CD4-positive, alpha-beta T cell (primary cell): Measurements from ENCODE around the gene DCUN1D3. TPM values are rescaled to one million over a fixed set of nuclear protein-coding genes. Genes with fewer than 3 reads are reported as not detected.

Source experiments
- ATAC-seq: fragments of 200-7000 bp; cut with Tn5 transposase; one replicate; pipeline ENCODE4 v1.10.0; 2022; ENCODE audit warnings: mild to moderate bottlenecking; ENCODE audit not compliant: poor library complexity
- CTCF ChIA-PET: fragments of 350-600 bp; sonication (Branson Sonifier 250); formaldehyde crosslinking; loops from one replicate; lab custom pipeline; 2021; ENCODE audit warnings: antibody characterized with exemption, inconsistent platforms; lab: Charles Lee
- POLR2A ChIA-PET: fragments of 350-600 bp; sonication (Branson Sonifier 250); formaldehyde crosslinking; loops from one replicate; lab custom pipeline; 2021; ENCODE audit warnings: antibody characterized with exemption, inconsistent platforms; lab: Charles Lee
- DNase-seq, 14 experiments: peaks; one replicate each; pipeline ENCODE4 v3.0.0-alpha.2; 2013 to 2020; ENCODE audit warnings: mixed read lengths in 2 of 14
- H3K27ac ChIP-seq, 2 donors: one replicate each; pipeline versions ENCODE4 v1.5.1 to v1.7.0; 2013; ENCODE audit warnings: low read length in 2 of 2, low read depth in 1 of 2, mild to moderate bottlenecking in 1 of 2
- H3K27me3 ChIP-seq, 2 experiments: 1 replicate in 1 of 2; 2 replicates in 1 of 2; pipeline versions ENCODE4 v1.6.1 to v1.7.0; 2013; ENCODE audit warnings: low read length in 2 of 2, control low read depth in 1 of 2, mild to moderate bottlenecking in 1 of 2, moderate library complexity in 1 of 2; ENCODE audit not compliant: insufficient read depth in 2 of 2, control insufficient read depth in 1 of 2
- H3K36me3 ChIP-seq: one replicate; pipeline ENCODE4 v1.6.1; 2013; ENCODE audit warnings: low read length, control low read depth; ENCODE audit not compliant: insufficient read depth
- H3K4me1 ChIP-seq: one replicate; pipeline ENCODE4 v1.6.1; 2013; ENCODE audit warnings: low read length, control low read depth; ENCODE audit not compliant: insufficient read depth
- H3K4me3 ChIP-seq: one replicate; pipeline ENCODE4 v1.5.1; 2013; ENCODE audit warnings: mild to moderate bottlenecking, low read length, moderate library complexity
- H3K9me3 ChIP-seq, 2 experiments: 1 replicate in 1 of 2; 2 replicates in 1 of 2; pipeline versions ENCODE4 v1.6.1 to v1.7.0; 2013; ENCODE audit warnings: low read length in 2 of 2, mild to moderate bottlenecking in 2 of 2, control low read depth in 1 of 2, moderate library complexity in 1 of 2; ENCODE audit not compliant: control insufficient read depth in 1 of 2, insufficient read depth in 1 of 2
- H3K27ac Mint-ChIP-seq: one replicate; pipeline ENCODE4 v1.8.0; 2020; ENCODE audit warnings: mixed read lengths
- H3K27me3 Mint-ChIP-seq: one replicate; pipeline ENCODE4 v1.8.0; 2021; ENCODE audit warnings: mixed read lengths
- H3K36me3 Mint-ChIP-seq: one replicate; pipeline ENCODE4 v1.8.0; 2021; ENCODE audit warnings: low read depth, mixed read lengths
- H3K4me1 Mint-ChIP-seq: one replicate; pipeline ENCODE4 v1.8.0; 2021; ENCODE audit warnings: low read depth, mixed read lengths
- H3K4me3 Mint-ChIP-seq: one replicate; pipeline ENCODE4 v1.8.0; 2020; ENCODE audit warnings: mild to moderate bottlenecking, mixed read lengths
- H3K9me3 Mint-ChIP-seq: one replicate; pipeline ENCODE4 v1.8.0; 2020; ENCODE audit warnings: mixed read lengths
- CTCF ChIP-seq: fragments of 200-600 bp; IDR thresholded peaks from one replicate; pipeline ENCODE4 v1.8.0; 2022; ENCODE audit warnings: antibody characterized with exemption, mild to moderate bottlenecking
- intact Hi-C, 2 experiments: fragments of 100-400 bp; cut with DNase I in 1 of 2; cut with micrococcal nuclease in 1 of 2; formaldehyde crosslinking; loops; one replicate each; pipeline versions ENCODE4 v1.15.1 to v1.9.0; 2023 to 2025; cut with DNase I, micrococcal nuclease
- total RNA-seq, 174 experiments: library from RNA in 2 of 174; stranded (reverse) in 2 of 174; gene quantifications; one replicate each; pipeline ENCODE4 v1.2.3 and lab custom pipeline; 2021 to 2026

Gene DCUN1D3
- total RNA-seq, 2 experiments from 2014 or later = 1.9 TPM

- POLR2A ChIA-PET = no interaction called here
- intact Hi-C loops = no loop called here
- H3K4me1 Mint-ChIP-seq = peaks cover 19% of the 10 kb centered on the region
- no peaks in the 10 kb centered on the region for H3K9me3 Mint-ChIP-seq
- ATAC-seq = no peak
- Histone ChIP-seq H3K4me3 (no peak overlapping the region), H3K4me1 (peaks cover 7% of the 10 kb centered on the region), H3K9me3 (no peaks in the 10 kb centered on the region), H3K27ac (no peak overlapping the region), H3K36me3 (no peaks in the 10 kb centered on the region), H3K27me3 (no peaks in the 10 kb centered on the region)
- no peak for TF ChIP-seq CTCF
- no peaks in the 10 kb centered on the region for H3K36me3 Mint-ChIP-seq
- H3K27me3 Mint-ChIP-seq = no peaks in the 10 kb centered on the region
- CTCF ChIA-PET = no interaction called here
- no peak overlapping the region for H3K27ac Mint-ChIP-seq
- no peak overlapping the region for H3K4me3 Mint-ChIP-seq
- DNase-seq = no peak
These were observed 31.3 kb downstream of the DCUN1D3 start for GRCh38 chr16:20868890-20869289.

GRCh38 chr16:20867585-20867984 is 32.6 kb downstream of the DCUN1D3 start:
- Mint-ChIP-seq H3K27ac (no peak overlapping the region), H3K4me3 (no peak overlapping the region)

GRCh38 chr16:20866801-20867200 is 33.4 kb downstream of the DCUN1D3 start:
- no peak for ATAC-seq
- no peak overlapping the region for H3K4me3 Mint-ChIP-seq
- no peaks in the 10 kb centered on the region for H3K27me3 ChIP-seq
- DNase-seq = no peak
- no peak overlapping the region for H3K27ac ChIP-seq
- peaks cover 4% of the 10 kb centered on the region for H3K36me3 ChIP-seq
- intact Hi-C loops = no loop called here
- H3K27me3 Mint-ChIP-seq = no peaks in the 10 kb centered on the region
- H3K4me1 ChIP-seq = no peaks in the 10 kb centered on the region
- POLR2A ChIA-PET = no interaction called here
- no peak overlapping the region for H3K4me3 ChIP-seq
- no peak for TF ChIP-seq CTCF
- H3K27ac Mint-ChIP-seq = no peak overlapping the region
- H3K4me1 Mint-ChIP-seq = peaks cover 6% of the 10 kb centered on the region
- no peaks in the 10 kb centered on the region for H3K9me3 ChIP-seq
- H3K9me3 Mint-ChIP-seq = no peaks in the 10 kb centered on the region
- H3K36me3 Mint-ChIP-seq = peaks cover 14% of the 10 kb centered on the region
- CTCF ChIA-PET = no interaction called here

More at GRCh38 chr16:20867585-20867984, 32.6 kb downstream of the DCUN1D3 start:
- H3K9me3 Mint-ChIP-seq = no peaks in the 10 kb centered on the region
- TF ChIP-seq CTCF = no peak
- peaks cover 6% of the 10 kb centered on the region for H3K36me3 Mint-ChIP-seq
- intact Hi-C loops = no loop called here
- no peak overlapping the region for H3K4me3 ChIP-seq
- H3K36me3 ChIP-seq = no peaks in the 10 kb centered on the region
- DNase-seq (no peak), ATAC-seq (no peak)
- no peaks in the 10 kb centered on the region for H3K4me1 ChIP-seq
- peaks cover 9% of the 10 kb centered on the region for H3K4me1 Mint-ChIP-seq
- no peaks in the 10 kb centered on the region for H3K27me3 Mint-ChIP-seq
- no peak overlapping the region for H3K27ac ChIP-seq
- H3K9me3 ChIP-seq = no peaks in the 10 kb centered on the region
- no peaks in the 10 kb centered on the region for H3K27me3 ChIP-seq
- ChIA-PET POLR2A (no interaction called here), CTCF (no interaction called here)
